KMS-11 (cell line): Measurements from ENCODE around the gene OOSP2.

Experiments
- H2AFZ ChIP-seq: fragments of 200-600 bp; sonication (generic); 2 replicates; pipeline ENCODE4 v1.6.1; 2016; ENCODE audit warnings: antibody characterized with exemption, mixed run types, low read depth
- H3K27ac ChIP-seq: fragments of 200-600 bp; sonication (generic); 2 replicates; pipeline ENCODE4 v1.6.1; 2016; ENCODE audit warnings: mild to moderate bottlenecking, mixed run types
- H3K27me3 ChIP-seq: fragments of 200-600 bp; sonication (generic); 2 replicates; pipeline ENCODE4 v1.6.1; 2017; ENCODE audit warnings: mild to moderate bottlenecking, low read depth, mixed run types, moderate library complexity; ENCODE audit not compliant: insufficient read depth
- H3K36me3 ChIP-seq: fragments of 200-600 bp; sonication (generic); 2 replicates; pipeline ENCODE4 v1.6.1; 2017; ENCODE audit warnings: mild to moderate bottlenecking, mixed run types; ENCODE audit not compliant: insufficient read depth
- H3K4me1 ChIP-seq: fragments of 200-600 bp; sonication (generic); 2 replicates; pipeline ENCODE4 v1.6.1; 2016; ENCODE audit warnings: mild to moderate bottlenecking, low read depth, mixed run types; ENCODE audit not compliant: poor library complexity, severe bottlenecking
- H3K4me2 ChIP-seq: fragments of 200-600 bp; sonication (generic); 2 replicates; pipeline ENCODE4 v1.7.0; 2016; ENCODE audit warnings: mild to moderate bottlenecking, mixed run types
- H3K4me3 ChIP-seq: fragments of 200-600 bp; sonication (generic); IDR thresholded peaks from 2 replicates; pipeline ENCODE4 v1.6.1; 2017; ENCODE audit warnings: low read depth, low read length, mixed read lengths; ENCODE audit not compliant: insufficient read depth
- H3K79me2 ChIP-seq: fragments of 200-600 bp; sonication (generic); 2 replicates; pipeline ENCODE4 v1.6.1; 2016; ENCODE audit warnings: low read depth, mixed run types; ENCODE audit not compliant: insufficient read depth
- H3K9ac ChIP-seq: fragments of 200-600 bp; sonication (generic); 2 replicates; pipeline ENCODE4 v1.6.1; 2016; ENCODE audit warnings: mild to moderate bottlenecking, mixed run types
- H4K20me1 ChIP-seq: fragments of 200-600 bp; sonication (generic); 2 replicates; pipeline ENCODE4 v1.6.1; 2016; ENCODE audit warnings: mild to moderate bottlenecking, mixed run types; ENCODE audit not compliant: insufficient read depth
- CTCF ChIP-seq: fragments of 200-600 bp; sonication (generic); conservative IDR thresholded peaks from 2 replicates; pipeline ENCODE4 v1.6.1; 2017; ENCODE audit warnings: low read depth, mild to moderate bottlenecking, antibody characterized with exemption, low read length, moderate library complexity, mixed read lengths

The OOSP2 gene

DNA sequence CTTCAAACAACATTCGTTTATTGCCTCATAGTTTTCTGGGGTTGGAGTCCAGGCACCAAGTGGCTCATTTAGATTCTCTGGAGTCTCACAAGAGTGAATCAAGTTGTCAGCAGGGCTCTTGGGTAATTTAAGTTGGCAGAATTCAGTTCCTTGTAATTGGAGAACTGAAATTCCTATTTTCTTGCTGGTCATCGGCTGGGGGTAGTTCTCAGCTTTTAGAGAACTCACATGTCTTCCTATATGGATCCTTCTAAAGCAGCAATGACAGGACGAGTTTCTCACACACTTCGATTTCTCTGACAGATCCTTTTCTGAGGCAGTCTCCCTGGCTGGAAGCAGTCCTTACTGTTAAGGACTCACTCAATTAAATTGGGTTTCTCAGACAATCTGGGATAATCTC, 40.5 kb upstream of the OOSP2 start:
- Histone ChIP-seq H3K4me1 (no peaks in the 10 kb centered on the region), H3K36me3 (no peaks in the 10 kb centered on the region), H3K4me3 (no peak overlapping the region), H3K9ac (no peak overlapping the region), H4K20me1 (no peaks in the 10 kb centered on the region), H2AFZ (no peak overlapping the region), H3K27me3 (no peaks in the 10 kb centered on the region), H3K79me2 (no peaks in the 10 kb centered on the region), H3K27ac (no peak overlapping the region), H3K4me2 (no peak overlapping the region)
- no peak for TF ChIP-seq CTCF

- Histone ChIP-seq H3K79me2 (no peaks in the 10 kb centered on the region), H2AFZ (no peak overlapping the region), H3K4me2 (no peak overlapping the region), H3K9ac (no peak overlapping the region), H3K27ac (no peak overlapping the region), H3K4me1 (no peaks in the 10 kb centered on the region), H3K4me3 (no peak overlapping the region), H4K20me1 (no peaks in the 10 kb centered on the region), H3K36me3 (no peaks in the 10 kb centered on the region), H3K27me3 (no peaks in the 10 kb centered on the region)
- no peak for TF ChIP-seq CTCF
These were observed 36.5 kb upstream of the OOSP2 start for GRCh38 chr11:60003729-60004128.

DNA sequence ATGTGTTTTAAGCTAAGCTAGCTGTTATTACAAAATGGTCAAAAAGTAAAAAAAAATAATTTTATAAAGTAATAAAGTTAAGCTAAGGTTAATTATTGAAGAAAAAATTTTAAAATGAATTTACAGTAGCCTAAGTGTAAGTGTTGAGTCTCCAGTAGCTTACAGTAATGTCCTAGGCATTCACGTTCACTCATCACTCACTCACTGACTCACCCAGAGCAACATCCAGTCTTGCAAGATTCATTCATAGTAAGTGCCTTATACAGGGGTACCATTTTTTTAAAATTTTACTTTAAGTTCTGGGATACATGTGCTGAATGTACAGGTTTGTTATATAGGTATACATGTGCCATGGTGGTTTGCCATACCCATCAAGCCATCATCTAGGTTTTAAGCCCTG, 34.8 kb upstream of the OOSP2 start:
- Histone ChIP-seq H3K36me3 (no peaks in the 10 kb centered on the region), H3K27me3 (no peaks in the 10 kb centered on the region), H3K4me2 (no peak overlapping the region), H3K9ac (no peak overlapping the region), H3K79me2 (no peaks in the 10 kb centered on the region), H3K4me1 (no peaks in the 10 kb centered on the region), H4K20me1 (no peaks in the 10 kb centered on the region), H2AFZ (no peak overlapping the region), H3K27ac (no peak overlapping the region), H3K4me3 (no peak overlapping the region)
- no peak for TF ChIP-seq CTCF

DNA sequence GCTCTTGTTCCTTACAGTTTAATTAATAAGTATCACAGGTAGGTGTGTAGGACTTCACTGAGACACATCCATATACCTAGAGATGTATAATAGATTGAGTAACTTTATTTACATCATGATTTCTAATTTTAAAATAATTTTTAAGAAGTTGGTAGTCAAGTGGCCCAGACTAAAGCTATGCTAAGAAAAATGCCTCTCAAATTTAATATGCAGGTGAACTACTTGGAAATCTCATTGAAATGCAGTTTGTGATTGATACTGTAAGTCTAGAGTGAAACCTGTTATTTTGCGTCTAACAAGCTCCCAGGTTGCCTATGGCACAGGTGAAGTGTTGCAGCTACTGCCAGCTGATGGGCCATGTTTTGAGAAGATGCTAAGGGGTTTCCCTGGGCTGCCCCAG, 23.3 kb upstream of the OOSP2 start, which contains the start of gene OOSP4B:
TSS of gene OOSP4B (plus strand) at position 301 of the 400 bp plus-strand sequence.
- Histone ChIP-seq H3K79me2 (no peaks in the 10 kb centered on the region), H3K4me3 (no peak within 1 kb of the TSS), H4K20me1 (no peaks in the 10 kb centered on the region), H3K36me3 (no peaks in the 10 kb centered on the region), H3K9ac (no peak within 1 kb of the TSS), H3K4me1 (no peaks in the 10 kb centered on the region), H2AFZ (no peak within 1 kb of the TSS), H3K27ac (no peak within 1 kb of the TSS), H3K27me3 (no peaks in the 10 kb centered on the region), H3K4me2 (no peak within 1 kb of the TSS)
- no peak for TF ChIP-seq CTCF
